ENCODE results near the gene NOXO1.

DNA sequence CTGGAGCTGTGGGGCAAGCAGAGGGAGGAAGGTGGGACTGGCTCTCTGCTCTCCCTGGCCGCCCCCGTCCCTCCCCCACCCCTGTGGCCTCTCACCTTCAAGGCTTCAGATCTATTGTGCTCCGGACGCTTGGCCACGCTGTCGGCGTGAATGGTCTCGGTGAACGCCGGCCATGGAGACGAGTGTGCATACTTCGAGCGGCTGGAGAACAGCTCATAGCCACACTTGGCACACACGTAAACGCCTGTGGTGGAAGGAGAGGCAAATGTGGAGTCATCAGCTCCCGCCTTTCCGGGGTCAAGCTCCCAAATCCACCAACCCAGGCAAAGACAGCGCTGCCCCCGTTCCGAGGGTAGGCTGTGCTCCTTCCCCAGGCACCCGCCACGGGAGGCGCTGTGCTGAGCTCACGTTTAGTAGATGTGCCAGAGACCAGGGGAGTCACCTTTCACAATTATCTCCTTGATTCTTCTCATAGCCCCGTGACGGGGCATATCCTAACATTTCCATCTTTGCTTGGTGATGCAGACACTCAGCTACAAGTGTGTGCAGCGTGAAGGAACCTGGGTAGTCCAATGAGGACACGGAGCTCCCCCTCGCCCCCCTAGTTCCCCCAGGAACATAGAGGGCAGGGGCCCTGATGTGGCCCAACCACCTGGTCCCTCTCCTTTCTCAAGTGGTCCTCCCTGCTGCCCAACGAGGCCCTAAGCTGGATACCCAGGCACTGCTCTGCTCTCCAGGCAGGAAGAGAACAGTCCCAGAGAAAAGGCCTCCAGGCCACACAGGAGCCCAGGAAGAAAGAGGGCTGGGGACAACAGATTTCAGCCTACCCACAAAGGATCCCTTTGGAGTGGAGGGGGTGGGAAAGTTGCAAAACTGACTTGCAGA lies 39.9 kb downstream of the NOXO1 start:
- TF ChIP-seq, protein P1, sequence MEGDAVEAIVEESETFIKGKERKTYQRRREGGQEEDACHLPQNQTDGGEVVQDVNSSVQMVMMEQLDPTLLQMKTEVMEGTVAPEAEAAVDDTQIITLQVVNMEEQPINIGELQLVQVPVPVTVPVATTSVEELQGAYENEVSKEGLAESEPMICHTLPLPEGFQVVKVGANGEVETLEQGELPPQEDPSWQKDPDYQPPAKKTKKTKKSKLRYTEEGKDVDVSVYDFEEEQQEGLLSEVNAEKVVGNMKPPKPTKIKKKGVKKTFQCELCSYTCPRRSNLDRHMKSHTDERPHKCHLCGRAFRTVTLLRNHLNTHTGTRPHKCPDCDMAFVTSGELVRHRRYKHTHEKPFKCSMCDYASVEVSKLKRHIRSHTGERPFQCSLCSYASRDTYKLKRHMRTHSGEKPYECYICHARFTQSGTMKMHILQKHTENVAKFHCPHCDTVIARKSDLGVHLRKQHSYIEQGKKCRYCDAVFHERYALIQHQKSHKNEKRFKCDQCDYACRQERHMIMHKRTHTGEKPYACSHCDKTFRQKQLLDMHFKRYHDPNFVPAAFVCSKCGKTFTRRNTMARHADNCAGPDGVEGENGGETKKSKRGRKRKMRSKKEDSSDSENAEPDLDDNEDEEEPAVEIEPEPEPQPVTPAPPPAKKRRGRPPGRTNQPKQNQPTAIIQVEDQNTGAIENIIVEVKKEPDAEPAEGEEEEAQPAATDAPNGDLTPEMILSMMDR (IDR thresholded peaks at IDR 0.05), result no peak
- no peak for TF ChIP-seq POLR2A (IDR thresholded peaks at IDR 0.05)
- no peak for TF ChIP-seq POLR2AphosphoS5 (IDR thresholded peaks at IDR 0.05; ENCODE audit: insufficient read depth in 1 of 2, low read depth in 1 of 2)
